Subcutaneous adipose tissue (tissue), 4 donors: ENCODE measurements around the gene WDFY1. TPM values are rescaled to one million over a fixed set of nuclear protein-coding genes. Genes with fewer than 3 reads are reported as not detected.

ENCODE experiments used
- CTCF ChIP-seq: fragments of 450-650 bp; IDR thresholded peaks from one replicate; pipeline ENCODE4 v1.5.1; 2016; ENCODE audit warnings: low read depth, mild to moderate bottlenecking, control low read depth, antibody characterized with exemption, moderate library complexity
- total RNA-seq, 4 donors: library from RNA; depleted of rRNA; stranded (reverse); fragments of >200 nt; gene quantifications; one replicate each; pipeline ENCODE4 v1.1.0, GENCODE V29; 2016

Gene WDFY1
- total RNA-seq, 4 donors from 2014 or later: 38.1 to 55.2 (median 45.6) TPM

- TF ChIP-seq CTCF: no peak
Measured at GRCh38 chr2:223880796-223881195, 64.3 kb downstream of the WDFY1 start.

GRCh38 chr2:223877721-223878410 lies 67.3 kb downstream of the WDFY1 start:
- no peak for TF ChIP-seq CTCF

GRCh38 chr2:223873672-223874071 lies 71.5 kb downstream of the WDFY1 start:
- no peak for TF ChIP-seq CTCF

GRCh38 chr2:223870840-223871611 lies 74.1 kb downstream of the WDFY1 start:
- no peak for TF ChIP-seq CTCF

- TF ChIP-seq CTCF: no peak
Measured at GRCh38 chr2:223868005-223868404, 77.1 kb downstream of the WDFY1 start.

GRCh38 chr2:223865907-223866508 lies 79.1 kb downstream of the WDFY1 start:
- no peak for TF ChIP-seq CTCF

- TF ChIP-seq CTCF: no peak
Measured at GRCh38 chr2:223865124-223865523, 80.0 kb downstream of the WDFY1 start.
